Subcutaneous adipose tissue (tissue), 4 donors: ENCODE results near the gene INTS3. TPM values are rescaled to one million over a fixed set of nuclear protein-coding genes. Genes with fewer than 3 reads are reported as not detected.

Source experiments
- total RNA-seq, 4 donors: library from RNA; depleted of rRNA; stranded (reverse); fragments of >200 nt; gene quantifications; one replicate each; pipeline ENCODE4 v1.1.0, GENCODE V29; 2016
- TF ChIP-seq, protein P1 (sequence below): fragments of 450-650 bp; IDR thresholded peaks from one replicate; pipeline ENCODE4 v1.5.1; 2016; ENCODE audit warnings: low read depth, mild to moderate bottlenecking, control low read depth, antibody characterized with exemption, moderate library complexity

INTS3 gene
- total RNA-seq, 4 donors from 2014 or later, result 39.1 to 53.9 (median 47.1) TPM

DNA sequence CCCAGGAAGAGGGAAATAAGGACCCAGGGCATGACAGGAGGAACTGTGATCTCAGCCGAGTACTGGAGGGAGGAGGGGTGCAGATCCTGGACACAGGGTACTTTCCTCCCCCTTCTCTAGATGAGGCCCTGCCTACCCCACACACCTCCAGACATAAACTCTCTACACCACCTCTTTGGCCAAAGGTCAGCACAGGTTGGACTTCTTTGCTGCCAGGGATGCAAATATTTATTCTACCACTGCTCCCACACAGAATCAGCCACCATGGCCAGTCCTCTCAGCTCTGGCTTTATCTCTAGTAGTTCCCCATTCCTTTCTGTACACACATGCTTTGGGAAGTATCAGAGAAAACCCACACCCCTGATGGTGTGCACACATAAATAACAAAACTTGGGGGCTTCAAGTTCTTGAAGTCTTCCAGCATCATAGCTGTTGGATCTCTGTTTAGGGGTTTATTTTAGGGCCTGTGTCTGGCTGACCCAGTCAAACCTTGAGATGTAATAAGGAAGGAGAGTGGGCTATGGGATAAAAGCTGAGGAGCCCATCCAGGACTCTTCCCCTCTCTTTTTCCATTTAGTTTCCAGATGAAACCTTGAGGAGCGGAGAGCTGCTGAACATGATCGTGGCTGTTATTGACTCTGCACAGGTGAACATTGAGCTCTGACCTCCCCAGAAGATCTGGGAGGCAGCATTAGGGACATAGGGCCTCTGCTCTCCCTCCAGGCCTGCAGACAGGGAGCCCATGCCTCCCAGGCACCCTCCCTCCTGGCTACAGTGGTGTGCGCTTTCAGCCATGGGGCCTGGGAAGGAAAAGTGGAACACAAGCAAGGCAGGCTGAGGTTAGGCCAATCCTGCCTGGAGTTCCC lies 40.7 kb downstream of the INTS3 start:
- TF ChIP-seq, protein P1, sequence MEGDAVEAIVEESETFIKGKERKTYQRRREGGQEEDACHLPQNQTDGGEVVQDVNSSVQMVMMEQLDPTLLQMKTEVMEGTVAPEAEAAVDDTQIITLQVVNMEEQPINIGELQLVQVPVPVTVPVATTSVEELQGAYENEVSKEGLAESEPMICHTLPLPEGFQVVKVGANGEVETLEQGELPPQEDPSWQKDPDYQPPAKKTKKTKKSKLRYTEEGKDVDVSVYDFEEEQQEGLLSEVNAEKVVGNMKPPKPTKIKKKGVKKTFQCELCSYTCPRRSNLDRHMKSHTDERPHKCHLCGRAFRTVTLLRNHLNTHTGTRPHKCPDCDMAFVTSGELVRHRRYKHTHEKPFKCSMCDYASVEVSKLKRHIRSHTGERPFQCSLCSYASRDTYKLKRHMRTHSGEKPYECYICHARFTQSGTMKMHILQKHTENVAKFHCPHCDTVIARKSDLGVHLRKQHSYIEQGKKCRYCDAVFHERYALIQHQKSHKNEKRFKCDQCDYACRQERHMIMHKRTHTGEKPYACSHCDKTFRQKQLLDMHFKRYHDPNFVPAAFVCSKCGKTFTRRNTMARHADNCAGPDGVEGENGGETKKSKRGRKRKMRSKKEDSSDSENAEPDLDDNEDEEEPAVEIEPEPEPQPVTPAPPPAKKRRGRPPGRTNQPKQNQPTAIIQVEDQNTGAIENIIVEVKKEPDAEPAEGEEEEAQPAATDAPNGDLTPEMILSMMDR, result no peak

- TF ChIP-seq, protein P1, result no peak
Observed at GRCh38 chr1:153769221-153769620, 41.4 kb downstream of the INTS3 start.

DNA sequence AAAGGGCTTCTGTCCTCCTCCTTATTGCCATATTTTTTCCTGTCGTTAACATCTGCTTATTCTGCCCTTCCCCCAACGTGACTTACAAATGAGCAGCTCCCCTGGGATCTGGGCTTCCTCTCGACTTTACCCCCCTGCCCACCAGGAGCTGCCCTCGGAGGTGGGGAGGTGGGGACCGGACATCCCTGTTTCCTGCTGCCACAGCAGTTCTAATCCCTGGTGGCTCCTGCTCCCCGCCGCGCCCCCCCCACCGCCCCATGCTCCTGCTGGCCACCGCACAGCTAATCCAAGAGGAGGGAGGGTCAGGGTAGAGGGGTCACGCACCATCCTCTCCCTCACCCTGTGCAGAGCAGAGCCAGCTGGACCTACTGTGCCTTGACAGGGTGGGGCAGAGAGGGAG lies 42.9 kb downstream of the INTS3 start:
- TF ChIP-seq, protein P1, result no peak

DNA sequence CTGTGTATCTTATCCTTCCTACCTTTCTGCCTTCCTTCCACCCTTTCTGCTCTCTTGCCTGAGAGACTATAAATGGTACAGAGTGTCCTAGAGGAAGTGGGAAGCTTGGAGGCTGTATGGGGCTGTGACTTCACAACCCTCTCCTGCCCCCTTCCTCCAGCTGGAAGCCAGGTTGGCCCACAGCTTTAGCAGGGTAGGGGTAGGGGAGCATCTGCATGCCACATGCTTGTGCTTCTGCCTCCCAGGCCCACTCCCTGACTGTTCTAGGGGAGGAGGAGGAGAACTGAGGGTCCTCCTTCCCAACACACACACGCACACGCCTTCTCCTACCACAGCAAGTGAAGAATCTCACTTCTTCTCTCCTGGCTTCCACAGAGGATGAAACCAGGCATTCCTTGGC lies 43.4 kb downstream of the INTS3 start:
- TF ChIP-seq, protein P1, result no peak

- TF ChIP-seq, protein P1, result no peak
Observed at GRCh38 chr1:153771841-153772593, 44.2 kb downstream of the INTS3 start.

- TF ChIP-seq, protein P1, result no peak
Observed at GRCh38 chr1:153773096-153773921, 45.5 kb downstream of the INTS3 start.
